RWPE1 (cell line): ENCODE data around the gene TSC22D3.
A peak's percentile ranks its signal among the peaks of the same experiment; 100 is the strongest.

Experiments
- CTCF ChIA-PET: fragments of 350-600 bp; sonication (Branson Sonifier 250); formaldehyde crosslinking; extraction: SDS; loops from one replicate; lab custom pipeline; 2021; lab: Yijun Ruan, JAX
- POLR2A ChIA-PET: fragments of 400-600 bp; formaldehyde crosslinking; extraction: SDS; loops from one replicate; lab custom pipeline; 2020; ENCODE audit warnings: antibody characterized with exemption; ENCODE audit not compliant: low non-redundant PET; lab: Yijun Ruan, JAX
- DNase-seq: peaks from one replicate; pipeline ENCODE4 v3.0.0; 2012; ENCODE audit warnings: low spot score
- H3K27ac ChIP-seq: fragments of 450-650 bp; 2 replicates; pipeline ENCODE4 v1.5.1; 2017
- CTCF ChIP-seq: fragments of 450-650 bp; conservative IDR thresholded peaks from 2 replicates; pipeline ENCODE4 v1.5.1; 2017; ENCODE audit warnings: low read depth, mild to moderate bottlenecking

The TSC22D3 gene

GRCh38 chrX:107712231-107713202 lies 63.1 kb downstream of the TSC22D3 start:
- ChIA-PET POLR2A (interaction anchor here (1.0 to 1.3 kb wide), 3 partner anchors 37 to 63 kb away, joined by 3 to 5 read pairs (median 3); no protein-coding TSS in a partner anchor), CTCF (interaction anchor here (0.7 to 1.5 kb wide), 3 partner anchors 39 to 231 kb away, joined by 5 to 6 read pairs (median 5); no protein-coding TSS in a partner anchor)
- no peak for TF ChIP-seq CTCF
- no peak for DNase-seq
- peak overlapping the region; percentile 98 for H3K27ac ChIP-seq

- H3K27ac ChIP-seq = peak overlapping the region; percentile 98
- no peak for TF ChIP-seq CTCF
- ChIA-PET CTCF (interaction anchor here (0.7 kb wide), 1 partner anchor 51 kb away, joined by 3 read pairs; no protein-coding TSS in a partner anchor), POLR2A (interaction anchor here (1.0 to 1.3 kb wide), 3 partner anchors 37 to 64 kb away, joined by 3 to 5 read pairs (median 3); no protein-coding TSS in a partner anchor)
- no peak for DNase-seq
Measured at GRCh38 chrX:107711521-107712181, 63.9 kb downstream of the TSC22D3 start.

GRCh38 chrX:107710617-107711391 lies 64.8 kb downstream of the TSC22D3 start:
- DNase-seq = peak; percentile 63
- ChIA-PET CTCF (interaction anchor here (0.7 kb wide), 1 partner anchor 51 kb away, joined by 3 read pairs; no protein-coding TSS in a partner anchor), POLR2A (interaction anchor here (1.1 kb wide), 1 partner anchor 65 kb away, joined by 3 read pairs; no protein-coding TSS in a partner anchor)
- H3K27ac ChIP-seq = peak overlapping the region; percentile 98
- no peak for TF ChIP-seq CTCF

GRCh38 chrX:107709266-107709806 lies 66.3 kb downstream of the TSC22D3 start:
- peak overlapping the region; percentile 98 for H3K27ac ChIP-seq
- POLR2A ChIA-PET = no interaction called here
- DNase-seq = no peak
- no peak for TF ChIP-seq CTCF
- CTCF ChIA-PET = no interaction called here

- no peak for TF ChIP-seq CTCF
- ChIA-PET POLR2A (no interaction called here), CTCF (no interaction called here)
- no peak for DNase-seq
- H3K27ac ChIP-seq = no peak overlapping the region
Measured at GRCh38 chrX:107708762-107709161, 66.8 kb downstream of the TSC22D3 start.
